ENCODE data around the gene ATP8B1.

DNA sequence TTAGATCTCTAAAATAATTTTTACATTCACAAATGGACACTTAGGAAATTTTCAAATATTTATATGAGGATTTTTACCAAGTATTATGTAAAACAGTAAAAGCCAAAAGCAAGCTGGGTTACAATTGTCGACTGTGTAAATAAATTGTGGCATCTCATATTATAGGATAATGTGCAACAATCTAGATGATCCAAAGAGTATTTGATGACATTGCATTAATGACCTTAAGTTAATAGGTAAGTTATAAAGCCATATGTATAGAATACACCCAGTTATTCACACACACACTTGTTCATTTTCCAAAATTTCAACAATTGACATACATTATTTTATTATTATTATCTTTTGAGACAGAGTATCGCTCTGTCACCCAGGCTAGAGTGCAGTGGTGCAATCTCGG, 69.3 kb downstream of the ATP8B1 start:
- TF ChIP-seq CTCF (IDR thresholded peaks at IDR 0.05 in 4 of 5, conservative IDR thresholded peaks at IDR 0.05 in 1 of 5) (no peak), POLR2A (IDR thresholded peaks at IDR 0.05) (no peak)

Measured in gastrocnemius medialis (tissue), 4 donors.